Umbilical cord (tissue), 2 donors: ENCODE data around the gene ACACA. TPM values are rescaled to one million over a fixed set of nuclear protein-coding genes. Genes with fewer than 3 reads are reported as not detected.
"Not testable (repeated sequence)": the region's sequence is repeated elsewhere in the genome, so short reads cannot be mapped to it uniquely, and the experiment has no call there.

Experiments
- DNase-seq: peaks from one replicate; pipeline ENCODE4 v3.0.0-alpha.2; 2015; ENCODE audit warnings: low spot score
- total RNA-seq: library from RNA; depleted of rRNA; stranded (reverse); fragments of >200 nt; gene quantifications from one replicate; pipeline ENCODE4 v1.2.3, GENCODE V29; 2014; ENCODE audit warnings: low replicate concordance; ENCODE audit not compliant: insufficient read depth

The ACACA gene
- total RNA-seq, 1 donor from 2014 or later = 16.1 TPM

DNA sequence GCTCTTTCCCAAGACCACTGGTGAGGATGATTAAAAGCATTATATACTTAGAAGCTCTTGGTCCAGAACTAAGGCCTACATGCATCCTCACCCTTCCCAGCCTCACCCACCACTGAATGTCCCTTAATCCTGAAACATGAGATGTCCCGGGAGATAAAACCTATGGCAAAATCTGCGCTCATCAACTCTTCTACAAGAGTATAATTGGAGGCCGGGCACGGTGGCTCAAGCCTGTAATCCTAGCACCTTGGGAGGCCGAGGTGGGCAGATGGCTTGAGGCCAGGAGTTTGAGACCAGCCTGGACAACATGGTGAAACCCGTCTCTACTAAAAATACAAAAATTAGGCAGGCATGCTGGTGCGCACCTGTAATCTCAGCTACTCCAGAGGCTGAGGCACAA, 13.3 kb downstream of the ACACA start:
- DNase-seq = no peak

- DNase-seq = peak; percentile 49
These were observed 14.5 kb downstream of the ACACA start for GRCh38 chr17:37392024-37392590.

- peak; percentile 26 for DNase-seq
These were observed 15.5 kb downstream of the ACACA start for GRCh38 chr17:37391146-37391545.

GRCh38 chr17:37389160-37389559, 17.5 kb downstream of the ACACA start:
- no peak for DNase-seq

GRCh38 chr17:37388266-37388665, 18.4 kb downstream of the ACACA start:
- peak; percentile 38 for DNase-seq

DNA sequence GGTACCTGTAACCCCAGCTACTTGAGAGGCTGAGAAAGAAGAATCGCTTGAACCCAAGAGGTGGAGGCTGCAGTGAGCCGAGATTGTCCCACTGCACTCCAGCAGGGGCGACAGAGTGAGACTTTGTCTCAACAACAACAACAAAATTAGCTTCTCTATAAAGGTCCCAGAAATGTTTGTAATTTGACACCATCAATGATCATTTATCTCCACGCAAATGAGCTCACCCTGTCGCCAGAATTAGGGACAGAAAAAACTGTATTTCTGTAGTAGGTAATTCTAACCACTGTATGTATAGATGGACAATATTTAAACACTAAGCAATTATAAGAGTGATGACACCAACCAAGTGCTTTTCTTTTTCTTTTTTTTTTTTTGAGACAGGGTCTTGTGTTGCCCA, 20.2 kb downstream of the ACACA start:
- no peak for DNase-seq

DNA sequence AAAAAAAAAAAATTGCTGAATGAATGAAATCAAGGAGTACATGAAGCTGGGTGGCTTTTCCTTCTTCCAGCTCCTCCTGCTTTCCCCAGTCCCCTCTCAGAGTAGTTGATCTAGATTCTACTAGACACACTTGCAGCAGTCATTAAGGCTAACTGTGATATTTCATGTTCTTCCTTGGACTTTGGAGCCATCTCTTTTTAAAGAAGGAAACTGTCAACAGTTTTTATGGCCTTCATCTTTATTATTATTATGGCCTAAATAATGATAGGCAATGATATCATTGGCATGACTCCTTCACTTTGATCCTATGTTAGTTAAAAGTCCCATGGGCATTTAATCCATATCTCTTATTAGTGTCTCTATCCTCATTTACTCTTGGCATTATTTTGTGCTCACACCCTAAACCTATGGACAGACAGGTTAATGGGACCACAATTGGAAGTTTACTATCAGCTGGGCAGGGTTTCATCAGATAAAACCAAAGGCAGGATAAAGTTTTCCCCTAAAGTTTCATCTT, 21.1 kb downstream of the ACACA start:
- DNase-seq = no peak

DNA sequence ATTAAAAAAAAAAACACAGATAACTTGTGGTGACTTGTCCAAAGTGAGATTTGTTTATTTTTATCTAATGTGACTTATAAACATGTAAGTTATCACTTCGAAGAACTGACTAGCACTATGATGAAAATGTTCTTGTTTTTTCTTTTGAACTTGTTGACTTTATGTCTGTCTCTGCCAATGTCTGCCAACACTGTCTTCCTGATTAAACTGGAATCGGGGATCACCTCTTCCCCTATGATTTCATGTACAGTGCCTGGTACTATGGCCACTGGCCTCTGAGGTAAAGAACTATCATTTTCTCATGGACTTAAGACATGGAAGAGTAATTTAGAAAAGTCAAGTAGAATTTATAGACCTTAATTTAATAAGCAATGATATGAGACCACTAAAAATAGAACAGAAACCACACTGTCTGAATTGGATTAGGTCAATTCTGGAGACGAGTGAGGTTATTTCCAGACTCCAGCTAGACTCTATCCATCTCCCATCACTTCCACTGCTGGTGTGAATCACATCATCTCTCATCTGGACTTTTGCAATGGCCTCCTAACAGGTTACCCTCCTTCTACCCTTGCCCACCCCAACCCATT, 22.0 kb downstream of the ACACA start:
- no peak for DNase-seq

- DNase-seq = no peak
These were observed 24.6 kb downstream of the ACACA start for GRCh38 chr17:37382056-37382455.

DNA sequence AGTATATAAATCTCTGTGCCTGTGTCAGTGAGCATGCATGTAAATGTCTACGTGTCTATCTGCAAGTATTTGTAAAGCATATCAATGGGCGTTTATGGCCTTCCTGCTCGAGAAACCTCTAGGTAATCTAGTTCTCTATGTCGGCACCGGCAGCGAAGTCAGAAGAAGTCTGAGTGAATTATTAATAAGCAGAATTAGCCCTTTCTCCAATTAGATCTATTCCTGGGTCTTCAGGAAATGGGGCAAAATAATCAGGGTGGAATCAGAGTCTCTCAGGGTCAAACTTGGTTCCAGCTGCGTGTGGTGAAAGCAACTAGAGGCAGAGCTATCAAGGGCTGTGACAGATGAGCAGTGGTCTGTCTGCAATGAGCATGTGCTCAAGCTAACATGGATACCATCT, 30.9 kb downstream of the ACACA start, which contains the start of gene C17orf78:
TSS of gene C17orf78 (plus strand) at position 280 of the 400 bp plus-strand sequence. CDS start at position 388, 108 bp downstream.
- no peak for DNase-seq

DNA sequence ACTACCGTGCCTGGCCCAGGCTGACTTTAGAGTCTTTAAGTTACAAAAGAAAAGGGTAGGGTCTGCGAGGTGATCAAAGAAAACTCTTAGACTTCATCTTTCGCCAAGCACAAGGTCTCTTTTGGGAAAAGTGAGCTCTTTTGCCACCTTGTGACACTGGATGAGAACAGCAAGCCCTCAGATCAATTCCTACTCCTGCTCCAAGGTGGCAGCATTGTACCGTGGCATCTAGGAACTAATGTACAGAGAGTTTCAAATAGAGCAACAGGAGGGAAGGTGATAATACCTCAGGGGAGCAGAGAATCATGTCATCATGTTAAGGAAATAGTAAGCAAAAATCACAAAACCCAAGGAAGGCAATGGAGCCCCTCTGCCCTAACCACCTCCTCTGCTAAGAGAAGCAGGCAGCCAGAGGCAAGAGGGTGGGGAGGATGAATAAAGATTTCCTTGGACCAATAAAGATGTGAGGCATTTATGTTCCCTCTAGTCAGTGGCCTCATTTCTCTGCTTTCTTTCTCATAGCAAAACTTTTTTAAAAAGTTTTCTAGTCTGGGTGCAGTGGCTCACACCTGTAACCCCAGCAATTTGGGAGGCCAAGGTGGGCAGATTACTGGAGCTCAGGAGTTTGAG, 33.0 kb downstream of the ACACA start:
- DNase-seq = peak; percentile 90

DNA sequence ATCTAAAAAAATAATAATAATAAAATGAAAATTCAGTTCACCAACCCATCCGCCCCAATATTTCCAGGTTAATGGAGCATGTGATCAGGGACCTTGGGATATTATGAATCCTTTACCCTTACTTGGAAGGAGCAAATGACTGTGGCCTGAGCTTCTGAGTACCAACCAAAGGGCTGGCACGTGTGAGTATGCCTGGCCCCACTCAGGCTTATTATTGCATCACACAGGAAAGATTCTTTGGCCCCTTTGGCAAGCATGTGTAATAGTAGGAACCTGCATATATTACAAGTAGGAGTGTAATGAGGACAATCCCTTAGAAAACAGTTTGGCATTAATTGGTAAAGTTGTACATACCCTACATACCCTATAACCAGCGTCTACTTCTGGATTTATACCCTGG, 38.1 kb downstream of the ACACA start:
- DNase-seq = no peak

GRCh38 chr17:37365589-37365988, 41.0 kb downstream of the ACACA start:
- DNase-seq = no peak

DNA sequence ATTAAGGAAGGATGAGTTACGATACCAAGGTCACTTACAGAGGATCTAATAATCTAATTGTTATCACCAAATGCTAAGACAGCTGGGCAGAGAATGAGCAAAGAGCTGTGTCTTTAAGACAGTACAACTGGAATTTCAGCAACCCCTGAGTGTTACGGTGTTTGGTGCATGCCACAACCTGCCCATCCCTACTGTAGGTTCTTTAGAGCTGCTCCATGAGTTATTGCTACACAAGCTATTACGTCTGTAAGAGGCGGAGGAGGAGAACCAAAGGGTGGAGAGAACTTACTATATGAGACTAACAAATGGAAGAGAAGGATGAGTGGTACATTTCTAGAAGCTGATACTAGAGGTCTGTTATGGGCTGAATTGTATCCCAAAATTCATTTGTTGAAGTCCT, 45.1 kb downstream of the ACACA start:
- DNase-seq = peak; percentile 77

DNA sequence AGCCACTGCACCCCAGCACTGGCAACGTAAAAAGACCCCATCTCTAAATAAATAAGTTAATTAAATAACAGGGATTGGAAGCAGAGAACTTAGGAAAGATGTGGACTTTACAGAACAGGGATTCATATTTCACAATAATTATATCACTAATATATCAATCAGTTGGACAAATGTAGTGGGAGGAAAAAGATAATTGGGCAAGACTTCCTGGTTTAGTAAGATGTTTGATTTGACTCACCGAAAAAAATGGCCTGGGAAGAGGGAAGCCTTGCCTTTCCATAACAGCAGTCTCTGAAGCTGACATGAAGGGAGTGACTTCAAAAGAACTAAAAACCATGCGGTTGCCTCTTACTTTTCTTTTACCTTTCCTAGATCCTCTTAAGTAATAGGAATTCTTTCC, 46.0 kb downstream of the ACACA start:
- no peak for DNase-seq

DNA sequence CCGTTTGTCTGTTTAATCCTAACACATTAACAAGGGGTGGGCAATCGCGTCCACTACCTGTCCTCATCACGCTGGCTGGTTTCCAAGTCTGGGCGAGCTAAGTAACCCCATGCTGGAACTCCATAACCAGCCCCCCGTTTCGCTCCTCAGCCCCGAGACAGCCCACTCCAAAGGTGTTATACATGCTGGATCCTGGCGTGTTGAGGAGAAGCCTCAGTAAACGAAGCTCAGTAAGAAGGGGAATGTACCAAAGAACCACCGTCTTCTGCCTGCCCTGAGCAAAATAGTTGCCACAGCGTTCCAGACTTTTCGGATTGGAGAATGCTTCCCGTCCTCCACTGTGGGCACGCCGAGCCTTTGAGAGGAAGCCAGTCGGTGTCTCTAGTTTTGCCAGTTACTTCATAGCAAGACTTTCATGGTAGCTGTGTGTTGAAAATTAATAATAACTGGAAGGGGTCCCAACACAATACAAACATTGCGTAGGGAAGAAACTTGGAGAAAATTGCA, 46.9 kb downstream of the ACACA start:
- DNase-seq = no peak

- DNase-seq = peak; percentile 96
These were observed 47.6 kb downstream of the ACACA start for GRCh38 chr17:37358830-37359681.

- DNase-seq = peak; percentile 79
These were observed 48.4 kb downstream of the ACACA start for GRCh38 chr17:37358098-37358829.

- not testable (repeated sequence) for DNase-seq
These were observed 49.7 kb downstream of the ACACA start for GRCh38 chr17:37356796-37357569.

DNA sequence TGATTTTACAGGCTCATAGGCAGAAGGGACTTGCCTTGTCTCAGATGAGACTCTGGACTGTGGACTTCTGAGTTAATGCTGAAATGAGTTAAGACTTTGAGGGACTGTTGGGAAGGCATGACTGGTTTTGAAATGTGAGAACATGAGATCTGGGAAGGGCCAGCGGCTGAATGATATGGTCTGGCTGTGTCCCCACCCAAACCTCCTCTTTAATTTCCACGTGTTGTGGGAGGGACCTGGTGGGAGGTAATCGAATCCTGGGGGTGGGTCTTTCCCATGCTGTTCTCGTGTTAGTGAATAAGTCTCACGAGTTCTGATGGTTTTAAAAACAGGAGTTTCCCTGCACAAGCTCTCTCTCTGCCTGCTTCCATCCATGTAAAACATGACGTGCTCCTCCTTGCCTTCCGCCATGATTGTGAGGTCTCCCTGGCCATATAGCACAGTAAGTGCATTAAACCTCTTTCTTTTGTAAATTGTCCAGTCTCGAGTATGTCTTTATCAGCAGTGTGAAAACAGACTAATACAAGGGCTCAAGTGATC, 59.7 kb downstream of the ACACA start:
- DNase-seq = not testable (repeated sequence)
